SK-MEL-5 (cell line): ENCODE measurements around the gene RALY. TPM values are rescaled to one million over a fixed set of nuclear protein-coding genes. Genes with fewer than 3 reads are reported as not detected.
A peak's percentile ranks its signal among the peaks of the same experiment; 100 is the strongest.
"Not testable (repeated sequence)": the region's sequence is repeated elsewhere in the genome, so short reads cannot be mapped to it uniquely, and the experiment has no call there.

Experiments used
- DNase-seq: peaks from one replicate; pipeline ENCODE4 v3.0.0-alpha.2; 2016; ENCODE audit warnings: low read depth, low spot score
- in situ Hi-C: cut with HindIII; loops from 2 replicates; pipeline ENCODE4 v1.10.0; 2016; ENCODE audit warnings: low sequenced_read_pairs, high pct_unique_total_duplicates, low pct_unique_long_range_greater_than_20kb
- total RNA-seq: library from RNA; depleted of rRNA; stranded (reverse); fragments of >200 nt; shearing (Covaris generic); gene quantifications from 2 replicates; pipeline ENCODE4 v1.2.3, GENCODE V29; 2014

RALY gene
- total RNA-seq, 1 experiment from 2014 or later: 151 TPM

- no peak for DNase-seq
- in situ Hi-C loops: no loop called here
Observed at GRCh38 chr20:34108616-34109174, 115.0 kb downstream of the RALY start.

GRCh38 chr20:34109442-34109841 lies 115.7 kb downstream of the RALY start:
- in situ Hi-C loops: no loop called here
- DNase-seq: no peak

- no peak for DNase-seq
- in situ Hi-C loops: no loop called here
Observed at GRCh38 chr20:34110025-34110744, 116.5 kb downstream of the RALY start.

GRCh38 chr20:34110745-34111641 lies 117.3 kb downstream of the RALY start:
- DNase-seq: peak; percentile 66
- in situ Hi-C loops: no loop called here

- in situ Hi-C loops: no loop called here
- DNase-seq: peak; percentile 99
Observed at GRCh38 chr20:34111702-34112599, 118.2 kb downstream of the RALY start, which contains the start of gene EIF2S2. TSS of gene EIF2S2 (minus strand) at chr20:34112243. CDS start at chr20:34112110, 133 bp downstream.

- in situ Hi-C loops: no loop called here
- peak; percentile 55 for DNase-seq
Observed at GRCh38 chr20:34112600-34113101, 118.9 kb downstream of the RALY start.

- no peak for DNase-seq
- in situ Hi-C loops: no loop called here
Observed at GRCh38 chr20:34114809-34115208, 121.1 kb downstream of the RALY start.

GRCh38 chr20:34115232-34115631 lies 121.5 kb downstream of the RALY start:
- in situ Hi-C loops: no loop called here
- DNase-seq: no peak

GRCh38 chr20:34120213-34120612 lies 126.5 kb downstream of the RALY start:
- in situ Hi-C loops: no loop called here
- DNase-seq: no peak

- in situ Hi-C loops: no loop called here
- DNase-seq: no peak
Observed at GRCh38 chr20:34122274-34122980, 128.7 kb downstream of the RALY start.

GRCh38 chr20:34123309-34123708 lies 129.6 kb downstream of the RALY start:
- DNase-seq: no peak
- in situ Hi-C loops: no loop called here

GRCh38 chr20:34124469-34125249 lies 130.9 kb downstream of the RALY start:
- no peak for DNase-seq
- in situ Hi-C loops: no loop called here

GRCh38 chr20:34127792-34128191 lies 134.1 kb downstream of the RALY start:
- no peak for DNase-seq
- in situ Hi-C loops: no loop called here

GRCh38 chr20:34129518-34130162 lies 135.9 kb downstream of the RALY start:
- peak; percentile 89 for DNase-seq
- in situ Hi-C loops: no loop called here

GRCh38 chr20:34131491-34131890 lies 137.8 kb downstream of the RALY start:
- no peak for DNase-seq
- in situ Hi-C loops: no loop called here

- DNase-seq, in situ Hi-C loops: not testable (repeated sequence)
Observed at GRCh38 chr20:34132491-34132890, 138.8 kb downstream of the RALY start.
